HG02981 (cell line): ENCODE results near the gene TNFRSF25.

Source experiments
- ATAC-seq: cut with Tn5 transposase; IDR thresholded peaks from one replicate; pipeline ENCODE4 v1.9.1; 2021; ENCODE audit warnings: mild to moderate bottlenecking, moderate library complexity; ENCODE audit not compliant: unreplicated experiment

TNFRSF25 gene

DNA sequence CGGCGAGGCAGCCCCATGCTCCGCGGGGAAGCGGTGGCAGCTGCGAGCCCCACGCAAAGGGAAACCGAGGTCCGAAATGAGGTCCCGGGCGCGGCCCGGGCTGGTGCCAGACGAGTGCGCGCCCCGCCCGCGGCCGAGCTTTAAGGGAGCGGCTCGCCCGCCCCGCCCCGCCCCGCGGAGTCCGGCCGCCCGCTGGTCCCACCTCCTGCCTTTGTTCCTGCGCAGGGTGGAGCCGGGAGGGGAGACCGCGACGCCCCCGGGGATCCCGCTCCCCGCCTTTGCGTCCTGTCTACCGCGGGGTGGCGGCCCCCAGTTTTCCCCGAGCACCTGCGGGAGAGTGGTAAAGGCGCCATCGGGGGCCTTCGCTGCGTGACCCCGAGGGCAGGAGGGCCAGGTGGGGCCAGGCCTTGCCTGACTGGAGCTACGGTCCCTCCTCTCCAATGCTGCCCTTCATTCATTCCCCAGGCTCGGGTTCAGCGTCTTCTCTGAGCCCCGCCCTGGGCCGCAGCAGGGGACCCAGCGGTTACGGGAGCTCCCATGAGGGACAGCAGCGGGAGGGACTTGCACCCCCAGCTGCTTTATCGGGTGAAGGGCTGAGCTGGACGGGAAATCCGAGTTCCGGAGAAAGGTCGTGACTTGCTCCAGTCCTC lies 46.0 kb downstream of the TNFRSF25 start, which contains the start of gene HES2:
TSS of gene HES2 (minus strand) at position 116 of the 650 bp plus-strand sequence. CDS start at position 17, 99 bp downstream.
- ATAC-seq, result no peak

DNA sequence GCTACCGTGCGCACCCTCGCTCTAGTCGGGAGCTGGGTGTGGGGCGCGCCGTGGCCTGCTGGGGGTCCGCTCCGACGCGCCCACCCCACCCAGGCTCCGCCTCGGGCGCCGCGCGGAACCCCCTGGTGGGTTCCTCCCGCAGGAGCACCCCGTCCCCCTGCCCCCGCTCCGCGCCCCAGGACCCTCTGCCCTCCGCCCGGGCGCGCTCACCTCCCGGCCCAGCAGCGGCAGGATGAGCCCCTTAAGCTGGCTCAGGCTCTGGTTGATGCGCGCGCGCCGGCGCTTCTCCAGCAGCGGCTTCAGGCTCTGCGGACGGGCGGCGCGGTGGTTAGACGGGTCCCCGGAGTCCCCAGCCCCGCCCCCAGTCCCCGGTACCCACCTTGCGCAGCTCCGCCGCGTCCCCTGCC lies 46.6 kb downstream of the TNFRSF25 start:
- ATAC-seq, result no peak

DNA sequence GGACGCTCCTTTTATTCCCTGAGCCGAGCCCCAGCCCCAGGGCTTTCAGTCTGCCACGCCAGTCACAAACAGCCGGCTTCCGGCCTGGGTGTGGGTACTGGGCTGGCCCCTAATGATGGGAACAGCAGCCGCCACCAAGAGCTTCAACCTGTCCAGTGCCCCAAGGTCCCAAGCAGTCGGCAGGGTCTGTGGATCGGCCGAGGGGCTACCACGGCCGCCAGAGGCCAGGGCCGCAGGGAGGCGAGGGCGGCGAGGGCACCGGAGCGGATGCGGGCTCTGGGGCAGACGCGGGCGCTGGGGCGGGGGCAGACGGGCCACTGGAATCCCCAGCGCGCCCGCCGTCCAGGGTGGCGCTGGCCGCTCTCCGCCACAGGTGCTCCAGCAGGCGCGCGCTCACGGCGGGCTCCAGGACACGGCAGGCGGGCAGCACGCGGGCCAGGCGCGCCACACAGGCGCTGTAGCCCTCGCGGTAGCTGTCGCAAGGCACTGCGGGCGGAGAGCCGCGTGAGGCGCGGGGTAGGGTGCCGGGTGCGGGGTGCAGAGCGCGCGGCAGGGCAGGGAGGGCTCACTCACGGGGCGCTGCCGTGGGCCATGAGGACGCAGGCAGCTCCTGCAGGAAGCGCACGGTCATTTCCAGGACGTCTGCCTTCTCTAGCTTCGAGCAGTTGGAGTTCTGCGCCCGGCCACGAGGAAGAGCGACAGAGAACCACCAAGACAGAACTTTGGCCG lies 47.1 kb downstream of the TNFRSF25 start:
- no peak for ATAC-seq

DNA sequence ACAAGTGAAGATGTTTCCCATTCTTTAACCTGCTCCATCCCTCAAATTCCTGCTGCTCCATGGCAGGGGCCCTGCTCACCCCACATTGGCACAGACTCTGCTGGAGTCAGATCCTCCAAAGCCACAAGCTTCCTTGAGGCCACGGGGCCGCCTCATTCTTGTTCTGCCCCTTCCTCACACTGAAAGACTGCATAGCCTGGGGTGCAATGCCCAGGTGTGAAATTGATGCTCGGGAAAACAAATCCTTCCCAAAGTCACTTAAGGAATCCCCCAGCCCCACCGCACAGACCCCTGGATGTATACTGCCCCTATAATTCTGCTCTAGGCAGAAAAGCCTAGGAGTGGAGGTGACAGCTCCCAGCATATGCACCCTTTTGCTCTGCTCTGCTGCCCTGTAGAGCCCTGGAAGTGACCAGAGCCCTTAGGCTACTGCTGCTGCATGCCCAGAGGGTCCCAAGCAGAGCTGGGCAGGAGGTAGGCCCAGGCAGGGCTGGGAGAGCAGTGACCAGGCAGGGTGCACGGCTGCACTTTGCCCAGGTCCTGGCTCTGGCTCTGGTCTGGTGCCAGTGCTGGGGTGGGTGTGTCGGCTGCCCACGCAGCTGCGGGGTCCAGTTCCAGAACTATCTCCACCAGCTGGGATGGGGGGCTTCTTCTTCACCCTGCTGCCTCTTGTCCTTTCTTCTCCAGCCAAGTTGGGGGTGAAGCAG lies 47.9 kb downstream of the TNFRSF25 start:
- ATAC-seq, result no peak

DNA sequence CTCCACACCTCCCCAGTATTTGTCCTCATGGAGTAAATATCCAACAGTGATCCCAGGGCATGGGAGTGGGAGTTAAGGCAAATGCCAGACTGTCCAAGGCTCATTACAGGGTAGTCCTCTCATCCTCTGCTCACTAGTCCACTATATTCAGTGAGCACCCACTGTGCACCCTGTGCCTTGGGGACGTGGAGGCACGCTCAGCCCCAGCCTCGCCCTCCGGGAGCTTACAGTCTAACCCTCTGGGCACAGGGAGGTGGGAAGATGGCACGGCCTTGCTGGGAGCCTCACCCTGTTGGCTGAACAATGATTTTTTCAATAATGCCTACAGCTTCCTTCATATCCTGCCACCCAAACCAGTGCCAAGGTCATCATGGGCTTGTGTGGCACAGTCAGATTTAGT lies 49.1 kb downstream of the TNFRSF25 start:
- ATAC-seq, result no peak

DNA sequence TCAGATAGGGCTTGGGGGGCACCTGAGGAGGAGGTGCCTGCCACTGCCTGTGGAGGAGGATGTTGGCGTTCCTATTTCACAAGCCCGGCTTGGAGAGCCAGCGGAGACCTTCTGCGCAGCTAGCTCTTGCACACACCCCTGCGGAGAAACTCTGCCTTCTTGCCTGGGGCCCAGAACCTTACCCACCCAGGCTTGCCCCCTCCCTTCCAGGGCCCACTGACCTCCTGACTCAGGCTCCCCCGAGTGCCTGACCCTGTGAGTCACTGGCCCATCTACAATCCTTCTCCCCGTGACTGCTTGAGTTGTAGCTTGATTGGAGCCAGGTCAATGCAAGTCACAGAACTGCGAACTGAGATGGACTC lies 49.7 kb downstream of the TNFRSF25 start:
- no peak for ATAC-seq

DNA sequence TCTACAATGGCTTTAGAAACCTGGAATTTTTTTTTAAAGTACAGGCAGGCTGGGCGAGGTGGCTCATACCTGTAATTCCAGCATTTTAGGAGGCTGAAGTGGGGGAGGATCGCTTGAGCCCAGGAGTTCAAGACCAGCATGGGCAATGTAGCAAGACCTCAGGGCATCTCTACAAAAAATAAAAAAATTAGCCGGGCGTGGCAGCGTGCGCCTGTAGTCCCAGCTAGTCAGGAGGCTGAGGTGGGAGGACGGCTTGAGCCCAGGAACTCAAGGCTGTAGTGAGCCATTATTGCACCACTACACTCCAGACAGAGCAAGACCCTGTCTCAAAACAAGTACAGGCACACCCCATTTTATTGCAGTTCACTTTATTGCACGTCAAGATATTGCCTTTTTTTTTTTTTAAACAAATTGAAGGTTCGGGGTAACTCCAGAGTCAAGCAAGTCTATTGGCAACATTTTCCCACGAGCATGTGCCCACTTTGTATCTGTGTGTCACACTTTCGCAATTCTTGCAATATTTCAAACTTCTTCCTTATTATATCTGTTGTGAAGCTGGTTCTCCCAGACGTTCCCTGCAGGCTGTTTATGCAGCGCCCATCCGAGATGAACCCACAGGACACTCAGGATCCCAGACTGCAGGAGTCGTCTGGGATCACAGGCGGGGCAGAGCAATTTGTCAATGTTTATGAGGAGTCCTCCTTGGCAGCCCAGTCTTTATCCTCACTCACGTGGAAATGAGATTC lies 50.9 kb downstream of the TNFRSF25 start:
- ATAC-seq, result no peak

DNA sequence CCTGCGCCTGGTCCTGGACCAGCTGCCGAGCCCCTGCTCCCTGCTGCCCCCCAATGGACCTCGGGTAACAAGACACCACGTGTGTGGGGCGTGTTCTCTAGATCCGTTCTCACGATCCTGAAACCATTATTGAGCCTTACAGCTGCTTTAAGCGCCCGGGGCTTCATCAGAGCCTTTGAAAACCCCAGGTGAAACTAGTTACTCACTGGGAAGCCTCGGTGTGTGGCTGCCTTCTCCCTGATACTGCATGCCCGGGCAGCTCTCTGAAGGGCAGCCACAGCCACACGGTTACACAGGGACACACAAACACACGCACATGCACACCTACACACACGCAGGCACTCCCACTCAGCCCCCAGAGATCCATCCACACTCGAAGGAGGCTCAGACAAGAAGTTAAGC lies 51.5 kb downstream of the TNFRSF25 start:
- peak; percentile 73 for ATAC-seq

DNA sequence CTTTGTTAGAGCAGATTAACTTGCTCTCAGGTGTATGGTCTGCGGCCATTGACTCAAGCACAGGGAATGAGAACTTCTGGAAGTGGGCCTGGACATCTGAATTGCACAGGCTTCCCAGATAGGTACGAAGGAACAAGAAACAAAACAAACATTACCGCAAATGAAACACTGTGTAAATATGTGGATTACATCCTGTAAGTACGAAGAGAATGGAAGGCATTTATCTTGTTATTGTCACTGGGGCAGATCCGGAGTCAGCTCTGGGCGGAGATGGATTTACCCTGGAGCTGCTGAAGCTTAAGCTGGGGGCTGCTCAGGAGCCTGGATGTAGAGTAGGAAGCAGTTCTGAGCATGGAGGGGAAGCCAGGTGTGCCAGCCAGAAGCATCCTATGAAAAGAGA lies 53.1 kb downstream of the TNFRSF25 start:
- no peak for ATAC-seq
